ENCODE data around the gene TMEM69.
"Not testable (repeated sequence)": the region's sequence is repeated elsewhere in the genome, so short reads cannot be mapped to it uniquely, and the experiment has no call there.

TMEM69 gene

GRCh38 chr1:45704637-45705036 lies 16.7 kb downstream of the TMEM69 start:
- Histone ChIP-seq H3K36me3 (ENCODE audit: insufficient read depth, low read length) (peaks cover 10% of the 10 kb centered on the region; the same call in 1 of the 2 replicates), H3K27ac (ENCODE audit: low read depth, low read length) (no peak overlapping the region), H3K27me3 (ENCODE audit: insufficient read depth, low read length) (no peaks in the 10 kb centered on the region), H2AFZ (ENCODE audit: low read length, unreplicated experiment) (no peak overlapping the region), H3K4me3 (ENCODE audit: low read depth, low read length) (no peak overlapping the region), H3K4me1 (ENCODE audit: control insufficient read depth, insufficient read depth, low read length, unreplicated experiment) (no peaks in the 10 kb centered on the region), H3K79me2 (ENCODE audit: control insufficient read depth, insufficient read depth, low read length, unreplicated experiment) (no peaks in the 10 kb centered on the region)

DNA sequence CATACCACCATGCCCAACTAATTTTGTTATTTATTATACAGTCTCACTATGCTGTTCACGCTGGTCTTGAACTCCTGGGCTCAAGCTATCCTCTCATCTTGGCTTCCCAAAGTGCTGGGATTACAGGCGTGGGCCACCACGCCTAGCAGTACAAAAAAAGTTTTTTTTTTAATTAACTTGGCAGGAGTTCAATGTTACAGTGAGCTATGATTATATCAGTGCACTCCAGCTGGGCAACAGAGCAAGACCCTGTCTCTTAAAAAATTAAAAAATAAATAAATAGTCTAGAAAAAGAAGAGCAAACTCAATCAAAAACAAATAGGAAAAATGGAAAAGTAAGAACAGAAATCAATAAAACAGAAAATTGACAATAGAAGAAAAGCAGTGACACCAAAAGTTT lies 25.7 kb downstream of the TMEM69 start:
- H3K4me3 ChIP-seq (ENCODE audit: low read depth, low read length), result no peak overlapping the region
- peaks cover 5% of the 10 kb centered on the region for H3K4me1 ChIP-seq (ENCODE audit: control insufficient read depth, insufficient read depth, low read length, unreplicated experiment)
- no peak overlapping the region for H2AFZ ChIP-seq (ENCODE audit: low read length, unreplicated experiment)
- no peaks in the 10 kb centered on the region for H3K27me3 ChIP-seq (ENCODE audit: insufficient read depth, low read length)
- H3K36me3 ChIP-seq (ENCODE audit: insufficient read depth, low read length), result peaks cover 14% of the 10 kb centered on the region
- no peaks in the 10 kb centered on the region for H3K79me2 ChIP-seq (ENCODE audit: control insufficient read depth, insufficient read depth, low read length, unreplicated experiment)
- H3K27ac ChIP-seq (ENCODE audit: low read depth, low read length), result no peak overlapping the region

- no peak overlapping the region for H2AFZ ChIP-seq (ENCODE audit: low read length, unreplicated experiment)
- H3K4me1 ChIP-seq (ENCODE audit: control insufficient read depth, insufficient read depth, low read length, unreplicated experiment), result peaks cover 5% of the 10 kb centered on the region
- no peak overlapping the region for H3K27ac ChIP-seq (ENCODE audit: low read depth, low read length)
- H3K4me3 ChIP-seq (ENCODE audit: low read depth, low read length), result no peak overlapping the region
- H3K79me2 ChIP-seq (ENCODE audit: control insufficient read depth, insufficient read depth, low read length, unreplicated experiment), result no peaks in the 10 kb centered on the region
- peaks cover 14% of the 10 kb centered on the region for H3K36me3 ChIP-seq (ENCODE audit: insufficient read depth, low read length)
- H3K27me3 ChIP-seq (ENCODE audit: insufficient read depth, low read length), result no peaks in the 10 kb centered on the region
Measured at GRCh38 chr1:45716700-45717099, 28.7 kb downstream of the TMEM69 start.

DNA sequence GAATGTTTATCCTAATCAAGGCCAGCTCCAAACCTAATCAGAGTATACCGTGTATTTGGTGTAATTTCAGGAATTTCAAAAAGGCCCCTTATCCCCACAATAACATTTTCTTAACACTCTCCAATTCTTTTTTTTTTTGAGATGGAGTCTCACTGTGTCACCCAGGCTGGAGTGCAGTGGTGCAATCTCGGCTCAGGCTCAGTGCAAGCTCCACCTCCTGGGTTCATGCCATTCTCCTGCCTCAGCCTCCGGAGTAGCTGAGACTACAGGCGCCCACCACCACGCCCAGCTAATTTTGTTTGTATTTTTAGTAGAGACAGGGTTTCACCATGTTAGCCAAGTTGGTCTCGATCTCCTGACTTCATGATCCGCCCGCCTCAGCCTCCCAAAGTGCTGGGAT lies 29.4 kb downstream of the TMEM69 start:
- not testable (repeated sequence) for H3K79me2 ChIP-seq (ENCODE audit: control insufficient read depth, insufficient read depth, low read length, unreplicated experiment); H3K4me1 ChIP-seq (ENCODE audit: control insufficient read depth, insufficient read depth, low read length, unreplicated experiment); H2AFZ ChIP-seq (ENCODE audit: low read length, unreplicated experiment); H3K4me3 ChIP-seq (ENCODE audit: low read depth, low read length); H3K27me3 ChIP-seq (ENCODE audit: insufficient read depth, low read length); H3K27ac ChIP-seq (ENCODE audit: low read depth, low read length)
- H3K36me3 ChIP-seq (ENCODE audit: insufficient read depth, low read length), result peaks cover 11% of the 10 kb centered on the region

DNA sequence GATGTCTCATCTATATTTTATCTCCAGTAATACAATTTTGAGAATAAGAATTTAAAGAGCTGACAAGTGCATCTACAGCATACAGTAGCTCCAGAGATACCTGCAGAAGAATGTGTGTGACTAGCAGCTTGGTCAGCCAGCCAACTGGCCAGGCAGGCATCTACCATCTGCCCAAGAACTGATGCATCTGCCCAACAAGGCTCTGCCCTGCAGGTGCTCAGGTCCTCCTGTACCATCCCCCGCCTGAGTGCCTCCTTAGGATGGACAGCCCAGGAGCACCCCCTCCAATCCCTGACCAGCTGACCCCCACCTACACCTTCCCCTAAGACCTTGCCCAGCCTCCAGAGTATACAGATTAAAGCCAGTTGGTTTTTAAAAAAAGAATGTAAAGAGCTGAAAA lies 30.3 kb downstream of the TMEM69 start:
- no peaks in the 10 kb centered on the region for H3K27me3 ChIP-seq (ENCODE audit: insufficient read depth, low read length)
- H3K4me1 ChIP-seq (ENCODE audit: control insufficient read depth, insufficient read depth, low read length, unreplicated experiment), result peaks cover 14% of the 10 kb centered on the region
- no peak overlapping the region for H2AFZ ChIP-seq (ENCODE audit: low read length, unreplicated experiment)
- no peak overlapping the region for H3K27ac ChIP-seq (ENCODE audit: low read depth, low read length)
- H3K4me3 ChIP-seq (ENCODE audit: low read depth, low read length), result no peak overlapping the region
- no peaks in the 10 kb centered on the region for H3K79me2 ChIP-seq (ENCODE audit: control insufficient read depth, insufficient read depth, low read length, unreplicated experiment)
- H3K36me3 ChIP-seq (ENCODE audit: insufficient read depth, low read length), result peaks cover 11% of the 10 kb centered on the region

- H2AFZ ChIP-seq (ENCODE audit: low read length, unreplicated experiment), result no peak overlapping the region
- peaks cover 17% of the 10 kb centered on the region for H3K4me1 ChIP-seq (ENCODE audit: control insufficient read depth, insufficient read depth, low read length, unreplicated experiment)
- H3K36me3 ChIP-seq (ENCODE audit: insufficient read depth, low read length), result peaks cover 5% of the 10 kb centered on the region
- H3K4me3 ChIP-seq (ENCODE audit: low read depth, low read length), result no peak overlapping the region
- no peak overlapping the region for H3K27ac ChIP-seq (ENCODE audit: low read depth, low read length)
- no peaks in the 10 kb centered on the region for H3K27me3 ChIP-seq (ENCODE audit: insufficient read depth, low read length)
- no peaks in the 10 kb centered on the region for H3K79me2 ChIP-seq (ENCODE audit: control insufficient read depth, insufficient read depth, low read length, unreplicated experiment)
Measured at GRCh38 chr1:45721207-45721606, 33.2 kb downstream of the TMEM69 start.

- H3K27me3 ChIP-seq (ENCODE audit: insufficient read depth, low read length), result no peaks in the 10 kb centered on the region
- peaks cover 11% of the 10 kb centered on the region for H3K4me1 ChIP-seq (ENCODE audit: control insufficient read depth, insufficient read depth, low read length, unreplicated experiment)
- H3K4me3 ChIP-seq (ENCODE audit: low read depth, low read length), result no peak overlapping the region
- no peak overlapping the region for H2AFZ ChIP-seq (ENCODE audit: low read length, unreplicated experiment)
- H3K27ac ChIP-seq (ENCODE audit: low read depth, low read length), result peak overlapping the region; percentile 43
- no peaks in the 10 kb centered on the region for H3K79me2 ChIP-seq (ENCODE audit: control insufficient read depth, insufficient read depth, low read length, unreplicated experiment)
- H3K36me3 ChIP-seq (ENCODE audit: insufficient read depth, low read length), result no peaks in the 10 kb centered on the region; the same call in 1 of the 2 replicates
Measured at GRCh38 chr1:45722809-45723208, 34.8 kb downstream of the TMEM69 start.

- H3K4me1 ChIP-seq (ENCODE audit: control insufficient read depth, insufficient read depth, low read length, unreplicated experiment), result peaks cover 11% of the 10 kb centered on the region
- H3K79me2 ChIP-seq (ENCODE audit: control insufficient read depth, insufficient read depth, low read length, unreplicated experiment), result no peaks in the 10 kb centered on the region
- peak overlapping the region; percentile 43 for H3K27ac ChIP-seq (ENCODE audit: low read depth, low read length)
- no peak overlapping the region for H3K4me3 ChIP-seq (ENCODE audit: low read depth, low read length)
- H3K27me3 ChIP-seq (ENCODE audit: insufficient read depth, low read length), result no peaks in the 10 kb centered on the region
- no peaks in the 10 kb centered on the region; the same call in 1 of the 2 replicates for H3K36me3 ChIP-seq (ENCODE audit: insufficient read depth, low read length)
- H2AFZ ChIP-seq (ENCODE audit: low read length, unreplicated experiment), result no peak overlapping the region
Measured at GRCh38 chr1:45723248-45723930, 35.4 kb downstream of the TMEM69 start.

GRCh38 chr1:45726007-45726406 lies 38.0 kb downstream of the TMEM69 start:
- not testable (repeated sequence) for H3K27me3 ChIP-seq (ENCODE audit: insufficient read depth, low read length); H3K36me3 ChIP-seq (ENCODE audit: insufficient read depth, low read length); H2AFZ ChIP-seq (ENCODE audit: low read length, unreplicated experiment); H3K79me2 ChIP-seq (ENCODE audit: control insufficient read depth, insufficient read depth, low read length, unreplicated experiment); H3K27ac ChIP-seq (ENCODE audit: low read depth, low read length); H3K4me3 ChIP-seq (ENCODE audit: low read depth, low read length)
- peaks cover 11% of the 10 kb centered on the region for H3K4me1 ChIP-seq (ENCODE audit: control insufficient read depth, insufficient read depth, low read length, unreplicated experiment)

- no peak overlapping the region for H3K4me3 ChIP-seq (ENCODE audit: low read depth, low read length)
- H2AFZ ChIP-seq (ENCODE audit: low read length, unreplicated experiment), result no peak overlapping the region
- no peaks in the 10 kb centered on the region for H3K79me2 ChIP-seq (ENCODE audit: control insufficient read depth, insufficient read depth, low read length, unreplicated experiment)
- no peaks in the 10 kb centered on the region for H3K4me1 ChIP-seq (ENCODE audit: control insufficient read depth, insufficient read depth, low read length, unreplicated experiment)
- peaks cover 5% of the 10 kb centered on the region; the same call in 1 of the 2 replicates for H3K36me3 ChIP-seq (ENCODE audit: insufficient read depth, low read length)
- no peaks in the 10 kb centered on the region for H3K27me3 ChIP-seq (ENCODE audit: insufficient read depth, low read length)
- no peak overlapping the region for H3K27ac ChIP-seq (ENCODE audit: low read depth, low read length)
Measured at GRCh38 chr1:45730075-45730779, 42.2 kb downstream of the TMEM69 start.

DNA sequence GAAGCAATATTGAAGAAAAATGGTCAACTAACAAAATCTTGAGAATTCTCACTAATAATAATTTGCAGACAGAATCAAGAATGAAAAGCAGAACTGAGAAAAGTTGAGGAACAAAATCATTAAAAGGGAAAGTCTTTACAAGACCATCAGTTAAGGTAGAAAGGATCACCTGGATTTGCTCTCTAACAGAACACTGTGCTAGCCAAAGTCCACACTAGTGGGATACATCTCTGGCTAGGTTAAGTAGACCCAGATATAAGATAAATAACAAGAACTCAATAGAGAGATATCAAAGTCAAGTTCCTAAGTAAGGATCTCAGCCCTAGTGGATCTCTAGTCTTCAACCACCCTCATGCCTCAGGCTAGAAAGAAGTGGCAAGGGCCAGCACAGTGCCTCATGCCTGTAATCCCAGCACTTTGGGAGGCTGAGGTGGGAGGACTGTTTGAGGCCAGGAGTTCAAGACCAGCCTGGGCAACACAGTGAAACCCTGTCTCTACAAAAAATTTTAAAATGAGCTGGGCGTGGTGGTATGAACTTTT lies 42.9 kb downstream of the TMEM69 start:
- Histone ChIP-seq H3K36me3 (ENCODE audit: insufficient read depth, low read length) (peaks cover 5% of the 10 kb centered on the region; the same call in 1 of the 2 replicates), H2AFZ (ENCODE audit: low read length, unreplicated experiment) (no peak overlapping the region), H3K27me3 (ENCODE audit: insufficient read depth, low read length) (no peaks in the 10 kb centered on the region), H3K4me3 (ENCODE audit: low read depth, low read length) (no peak overlapping the region), H3K79me2 (ENCODE audit: control insufficient read depth, insufficient read depth, low read length, unreplicated experiment) (no peaks in the 10 kb centered on the region), H3K27ac (ENCODE audit: low read depth, low read length) (no peak overlapping the region), H3K4me1 (ENCODE audit: control insufficient read depth, insufficient read depth, low read length, unreplicated experiment) (no peaks in the 10 kb centered on the region)

Measured in ACC112 (cell line).